ENCODE results near the gene UNC5A.
A peak's percentile ranks its signal among the peaks of the same experiment; 100 is the strongest.

Gene UNC5A

GRCh38 chr5:176921714-176922113 lies 111.4 kb downstream of the UNC5A start:
- DNase-seq (ENCODE audit: low spot score) = peak; percentile 46
- Histone ChIP-seq H3K27ac (replicated peaks; ENCODE audit: low read length) (no peak overlapping the region), H2BK120ac (ENCODE audit: low read depth, low read length) (no peak overlapping the region), H3K14ac (ENCODE audit: low read length) (no peak overlapping the region), H3K36me3 (replicated peaks in 1 of 2; ENCODE audit: control insufficient read depth in 2 of 2, insufficient read depth in 2 of 2, low read length in 2 of 2) (peaks cover 0 to 38% of the 10 kb centered on the region in 2 donors), H2AFZ (ENCODE audit: low read length) (no peak overlapping the region), H3K9me3 (replicated peaks in 1 of 2; ENCODE audit: control insufficient read depth in 2 of 2, insufficient read depth in 1 of 2, low read depth in 1 of 2, low read length in 2 of 2) (no peaks in the 10 kb centered on the region), H2AK5ac (ENCODE audit: low read depth, low read length) (no peak overlapping the region), H4K8ac (ENCODE audit: low read depth, low read length) (no peak overlapping the region), H3K4me3 (ENCODE audit: low read length in 2 of 2) (no peak overlapping the region), H2BK12ac (ENCODE audit: low read length) (no peak overlapping the region), H3K4me1 (ENCODE audit: control insufficient read depth in 2 of 2, insufficient read depth in 1 of 2, low read depth in 1 of 2, low read length in 2 of 2) (peaks cover 9 to 15% of the 10 kb centered on the region in 2 donors), H2BK5ac (ENCODE audit: low read length) (no peak overlapping the region), H3K18ac (ENCODE audit: low read length) (no peak overlapping the region), H3K4me2 (ENCODE audit: insufficient read depth, low read length, poor library complexity, severe bottlenecking) (no peak overlapping the region), H3K4ac (ENCODE audit: low read length) (no peak overlapping the region), H3K23ac (ENCODE audit: low read depth, low read length, poor library complexity) (no peak overlapping the region), H2BK15ac (ENCODE audit: low read length) (no peak overlapping the region), H4K91ac (ENCODE audit: low read depth, low read length, poor library complexity) (no peak overlapping the region), H3K79me1 (ENCODE audit: low read depth, low read length) (no peaks in the 10 kb centered on the region), H3K9ac (ENCODE audit: low read depth, low read length, poor library complexity) (no peak overlapping the region), H3K27me3 (ENCODE audit: control insufficient read depth in 3 of 3, insufficient read depth in 3 of 3, low read depth in 1 of 3, low read length in 3 of 3) (no peaks in the 10 kb centered on the region)
- no CpG with 5 or more reads among the region's 3 CpGs for WGBS, 2 donors (ENCODE audit: extremely low coverage in 2 of 2, insufficient read length in 2 of 2, insufficient replicate concordance in 1 of 2)

DNA sequence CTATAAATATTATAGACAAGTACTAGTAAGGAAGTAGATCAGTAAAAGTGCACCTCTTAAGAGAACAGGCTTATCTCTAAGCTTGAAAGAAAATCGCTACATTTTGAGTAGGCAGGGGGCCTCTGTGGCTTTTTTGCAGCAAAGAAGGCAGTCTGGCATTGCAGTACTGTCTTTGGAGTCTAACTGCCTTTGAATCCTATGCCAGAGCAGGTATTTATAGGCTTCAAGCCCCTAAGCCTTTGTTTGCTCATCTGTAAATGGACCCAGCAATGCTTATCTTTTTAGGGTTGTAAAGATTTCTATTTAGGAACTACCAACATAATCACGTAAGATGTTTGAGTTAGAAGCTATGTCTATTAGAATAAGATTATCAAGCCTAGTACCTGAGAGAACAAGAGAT lies 112.5 kb downstream of the UNC5A start:
- no peaks in the 10 kb centered on the region for H3K9me3 ChIP-seq (replicated peaks in 1 of 2; ENCODE audit: control insufficient read depth in 2 of 2, insufficient read depth in 1 of 2, low read depth in 1 of 2, low read length in 2 of 2)
- no CpG with 5 or more reads among the region's 2 CpGs for WGBS, 2 donors (ENCODE audit: extremely low coverage in 2 of 2, insufficient read length in 2 of 2, insufficient replicate concordance in 1 of 2)
- no peak overlapping the region for H3K9ac ChIP-seq (ENCODE audit: low read depth, low read length, poor library complexity)
- H3K4ac ChIP-seq (ENCODE audit: low read length) = no peak overlapping the region
- H3K4me3 ChIP-seq (ENCODE audit: low read length in 2 of 2) = no peak overlapping the region
- no peak overlapping the region for H2AK5ac ChIP-seq (ENCODE audit: low read depth, low read length)
- H3K4me2 ChIP-seq (ENCODE audit: insufficient read depth, low read length, poor library complexity, severe bottlenecking) = no peak overlapping the region
- peaks cover 9 to 15% of the 10 kb centered on the region in 2 donors for H3K4me1 ChIP-seq (ENCODE audit: control insufficient read depth in 2 of 2, insufficient read depth in 1 of 2, low read depth in 1 of 2, low read length in 2 of 2)
- no peak overlapping the region for H3K27ac ChIP-seq (replicated peaks; ENCODE audit: low read length)
- H2BK15ac ChIP-seq (ENCODE audit: low read length) = no peak overlapping the region
- H3K23ac ChIP-seq (ENCODE audit: low read depth, low read length, poor library complexity) = no peak overlapping the region
- no peak overlapping the region for H2BK120ac ChIP-seq (ENCODE audit: low read depth, low read length)
- peaks cover 0 to 34% of the 10 kb centered on the region in 2 donors for H3K36me3 ChIP-seq (replicated peaks in 1 of 2; ENCODE audit: control insufficient read depth in 2 of 2, insufficient read depth in 2 of 2, low read length in 2 of 2)
- H2AFZ ChIP-seq (ENCODE audit: low read length) = no peak overlapping the region
- no peak overlapping the region for H3K14ac ChIP-seq (ENCODE audit: low read length)
- H4K8ac ChIP-seq (ENCODE audit: low read depth, low read length) = no peak overlapping the region
- H2BK12ac ChIP-seq (ENCODE audit: low read length) = no peak overlapping the region
- no peaks in the 10 kb centered on the region for H3K79me1 ChIP-seq (ENCODE audit: low read depth, low read length)
- no peak overlapping the region for H2BK5ac ChIP-seq (ENCODE audit: low read length)
- no peak for DNase-seq (ENCODE audit: low spot score)
- no peaks in the 10 kb centered on the region for H3K27me3 ChIP-seq (ENCODE audit: control insufficient read depth in 3 of 3, insufficient read depth in 3 of 3, low read depth in 1 of 3, low read length in 3 of 3)
- H3K18ac ChIP-seq (ENCODE audit: low read length) = no peak overlapping the region
- H4K91ac ChIP-seq (ENCODE audit: low read depth, low read length, poor library complexity) = no peak overlapping the region

DNA sequence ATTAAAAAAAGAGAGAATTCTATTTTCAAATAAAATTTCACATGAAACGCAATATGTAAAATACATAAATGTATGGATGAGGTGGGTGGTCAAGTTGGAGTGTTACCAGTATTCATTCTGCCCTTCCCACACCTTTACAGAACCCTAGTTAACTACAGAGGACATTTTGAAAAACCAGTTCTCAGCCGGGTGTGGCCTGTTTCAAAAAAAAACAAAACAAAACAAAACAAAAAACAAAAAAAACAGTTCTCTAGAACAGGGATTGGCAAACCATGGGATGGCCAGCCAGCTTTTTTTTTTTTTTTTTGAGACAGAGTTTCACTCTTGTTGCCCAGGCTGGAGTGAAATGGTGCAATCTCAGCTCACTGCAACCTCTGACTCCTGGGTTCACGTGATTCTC lies 117.2 kb downstream of the UNC5A start:
- no peak overlapping the region for H3K27ac ChIP-seq (replicated peaks; ENCODE audit: low read length)
- H3K27me3 ChIP-seq (ENCODE audit: control insufficient read depth in 3 of 3, insufficient read depth in 3 of 3, low read depth in 1 of 3, low read length in 3 of 3) = no peaks in the 10 kb centered on the region
- H3K36me3 ChIP-seq (replicated peaks in 1 of 2; ENCODE audit: control insufficient read depth in 2 of 2, insufficient read depth in 2 of 2, low read length in 2 of 2) = peaks cover 0 to 45% of the 10 kb centered on the region in 2 donors
- DNase-seq (ENCODE audit: low spot score) = no peak
- no peak overlapping the region for H3K18ac ChIP-seq (ENCODE audit: low read length)
- H2BK12ac ChIP-seq (ENCODE audit: low read length) = no peak overlapping the region
- H3K9ac ChIP-seq (ENCODE audit: low read depth, low read length, poor library complexity) = no peak overlapping the region
- no peaks in the 10 kb centered on the region for H3K79me1 ChIP-seq (ENCODE audit: low read depth, low read length)
- H2BK120ac ChIP-seq (ENCODE audit: low read depth, low read length) = no peak overlapping the region
- peaks cover 3% of the 10 kb centered on the region in 2 donors for H3K4me1 ChIP-seq (ENCODE audit: control insufficient read depth in 2 of 2, insufficient read depth in 1 of 2, low read depth in 1 of 2, low read length in 2 of 2)
- H3K9me3 ChIP-seq (replicated peaks in 1 of 2; ENCODE audit: control insufficient read depth in 2 of 2, insufficient read depth in 1 of 2, low read depth in 1 of 2, low read length in 2 of 2) = no peaks in the 10 kb centered on the region
- no peak overlapping the region for H3K4ac ChIP-seq (ENCODE audit: low read length)
- no CpG with 5 or more reads among the region's 3 CpGs for WGBS, 2 donors (ENCODE audit: extremely low coverage in 2 of 2, insufficient read length in 2 of 2, insufficient replicate concordance in 1 of 2)
- H3K4me2 ChIP-seq (ENCODE audit: insufficient read depth, low read length, poor library complexity, severe bottlenecking) = no peak overlapping the region
- no peak overlapping the region for H2BK5ac ChIP-seq (ENCODE audit: low read length)
- no peak overlapping the region for H3K14ac ChIP-seq (ENCODE audit: low read length)
- no peak overlapping the region for H3K4me3 ChIP-seq (ENCODE audit: low read length in 2 of 2)
- H2AFZ ChIP-seq (ENCODE audit: low read length) = no peak overlapping the region
- H2AK5ac ChIP-seq (ENCODE audit: low read depth, low read length) = no peak overlapping the region
- H2BK15ac ChIP-seq (ENCODE audit: low read length) = no peak overlapping the region
- no peak overlapping the region for H3K23ac ChIP-seq (ENCODE audit: low read depth, low read length, poor library complexity)
- H4K8ac ChIP-seq (ENCODE audit: low read depth, low read length) = no peak overlapping the region
- H4K91ac ChIP-seq (ENCODE audit: low read depth, low read length, poor library complexity) = no peak overlapping the region

DNA sequence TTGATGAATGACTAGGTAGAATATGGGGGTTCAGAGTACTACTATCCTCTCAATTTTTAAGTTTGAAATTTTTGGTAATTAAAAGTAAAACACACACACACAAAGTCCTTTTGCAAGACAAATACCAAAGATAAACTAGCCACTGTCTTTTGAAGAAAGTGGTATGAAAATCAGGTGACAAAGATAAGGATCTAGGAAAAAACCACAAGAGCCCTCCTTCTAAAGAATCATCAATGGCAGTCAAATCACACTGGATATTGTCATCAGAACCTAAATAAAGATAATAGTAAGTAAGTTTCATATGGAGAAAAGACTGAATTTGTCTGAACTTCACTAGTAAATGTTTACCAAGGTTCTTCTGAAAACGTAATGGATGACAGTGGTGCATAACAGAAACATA lies 119.3 kb downstream of the UNC5A start:
- WGBS, 2 donors (ENCODE audit: extremely low coverage in 2 of 2, insufficient read length in 2 of 2, insufficient replicate concordance in 1 of 2) = no CpG with 5 or more reads among the region's 1 CpG

More for the DNA sequence above, 119.3 kb downstream of the UNC5A start:
- H3K18ac ChIP-seq (ENCODE audit: low read length) = no peak overlapping the region
- no peaks in the 10 kb centered on the region for H3K9me3 ChIP-seq (replicated peaks in 1 of 2; ENCODE audit: control insufficient read depth in 2 of 2, insufficient read depth in 1 of 2, low read depth in 1 of 2, low read length in 2 of 2)
- no peak for DNase-seq (ENCODE audit: low spot score)
- H3K79me1 ChIP-seq (ENCODE audit: low read depth, low read length) = no peaks in the 10 kb centered on the region
- no peak overlapping the region for H4K91ac ChIP-seq (ENCODE audit: low read depth, low read length, poor library complexity)
- H2BK12ac ChIP-seq (ENCODE audit: low read length) = no peak overlapping the region
- no peak overlapping the region for H3K23ac ChIP-seq (ENCODE audit: low read depth, low read length, poor library complexity)
- peaks cover 0 to 2% of the 10 kb centered on the region in 2 donors for H3K4me1 ChIP-seq (ENCODE audit: control insufficient read depth in 2 of 2, insufficient read depth in 1 of 2, low read depth in 1 of 2, low read length in 2 of 2)
- no peak overlapping the region for H4K8ac ChIP-seq (ENCODE audit: low read depth, low read length)
- no peak overlapping the region for H2BK15ac ChIP-seq (ENCODE audit: low read length)
- H3K4me3 ChIP-seq (ENCODE audit: low read length in 2 of 2) = no peak overlapping the region
- no peak overlapping the region for H3K14ac ChIP-seq (ENCODE audit: low read length)
- no peak overlapping the region for H2AFZ ChIP-seq (ENCODE audit: low read length)
- no peak overlapping the region for H2AK5ac ChIP-seq (ENCODE audit: low read depth, low read length)
- H3K27me3 ChIP-seq (ENCODE audit: control insufficient read depth in 3 of 3, insufficient read depth in 3 of 3, low read depth in 1 of 3, low read length in 3 of 3) = no peaks in the 10 kb centered on the region
- H3K9ac ChIP-seq (ENCODE audit: low read depth, low read length, poor library complexity) = no peak overlapping the region
- H3K4me2 ChIP-seq (ENCODE audit: insufficient read depth, low read length, poor library complexity, severe bottlenecking) = no peak overlapping the region
- no peak overlapping the region for H3K4ac ChIP-seq (ENCODE audit: low read length)
- peaks cover 0 to 65% of the 10 kb centered on the region in 2 donors for H3K36me3 ChIP-seq (replicated peaks in 1 of 2; ENCODE audit: control insufficient read depth in 2 of 2, insufficient read depth in 2 of 2, low read length in 2 of 2)
- no peak overlapping the region for H2BK120ac ChIP-seq (ENCODE audit: low read depth, low read length)
- H2BK5ac ChIP-seq (ENCODE audit: low read length) = no peak overlapping the region
- no peak overlapping the region for H3K27ac ChIP-seq (replicated peaks; ENCODE audit: low read length)
